GM18951 (cell line): ENCODE data around the gene ZNF536.

Experiments
- POLR2A ChIP-seq: IDR thresholded peaks from 4 replicates; pipeline ENCODE4 v1.6.1; 2011; ENCODE audit warnings: mild to moderate bottlenecking; ENCODE audit not compliant: insufficient read length, insufficient read depth; ENCODE audit errors: extremely low read depth
- in situ Hi-C: fragments of 300-500 bp; cut with MboI; formaldehyde crosslinking; loops from one replicate; pipeline ENCODE4 v1.12.0; 2022; ENCODE audit warnings: low sequenced_read_pairs, mixed read lengths, inconsistent platforms; ENCODE audit not compliant: unreplicated experiment

The ZNF536 gene

GRCh38 chr19:30364866-30365800 is 7.1 kb upstream of the ZNF536 start:
- TF ChIP-seq POLR2A = no peak
- in situ Hi-C loops = no loop called here

- in situ Hi-C loops = no loop called here
- no peak for TF ChIP-seq POLR2A
Measured at GRCh38 chr19:30366282-30366681, 5.9 kb upstream of the ZNF536 start.

- no peak for TF ChIP-seq POLR2A
- in situ Hi-C loops = no loop called here
Measured at GRCh38 chr19:30367006-30367405, 5.2 kb upstream of the ZNF536 start.

GRCh38 chr19:30367421-30367820 is 4.8 kb upstream of the ZNF536 start:
- in situ Hi-C loops = no loop called here
- no peak for TF ChIP-seq POLR2A

- in situ Hi-C loops = no loop called here
- TF ChIP-seq POLR2A = no peak
Measured at GRCh38 chr19:30369833-30370232, 2.4 kb upstream of the ZNF536 start.

GRCh38 chr19:30371161-30371836 is 885 bp upstream of the ZNF536 start:
- no peak for TF ChIP-seq POLR2A
- in situ Hi-C loops = no loop called here

GRCh38 chr19:30373593-30373992 is 1.4 kb downstream of the ZNF536 start:
- TF ChIP-seq POLR2A = no peak
- in situ Hi-C loops = no loop called here

GRCh38 chr19:30374539-30374864 is 2.3 kb downstream of the ZNF536 start:
- in situ Hi-C loops = no loop called here
- TF ChIP-seq POLR2A = no peak

- in situ Hi-C loops = no loop called here
- TF ChIP-seq POLR2A = no peak
Measured at GRCh38 chr19:30374865-30375552, 2.8 kb downstream of the ZNF536 start.

GRCh38 chr19:30375553-30376031 is 3.4 kb downstream of the ZNF536 start:
- in situ Hi-C loops = no loop called here
- TF ChIP-seq POLR2A = no peak

GRCh38 chr19:30376272-30376671 is 4.1 kb downstream of the ZNF536 start:
- TF ChIP-seq POLR2A = no peak

GRCh38 chr19:30376826-30377425 is 4.7 kb downstream of the ZNF536 start:
- TF ChIP-seq POLR2A = no peak
- in situ Hi-C loops = no loop called here

More at GRCh38 chr19:30376272-30376671, 4.1 kb downstream of the ZNF536 start:
- in situ Hi-C loops = no loop called here

- in situ Hi-C loops = no loop called here
- no peak for TF ChIP-seq POLR2A
Measured at GRCh38 chr19:30378701-30379100, 6.5 kb downstream of the ZNF536 start.
